HL-60 (cell line): Measurements from ENCODE around the gene CENPX.

Source experiments
- DNase-seq, 2 experiments: peaks; one replicate each; pipeline ENCODE4 v3.0.0-alpha.2; 2010 to 2020; ENCODE audit warnings: low read depth in 1 of 2, low spot score in 1 of 2
- H3K27ac ChIP-seq: fragments of 250-450 bp; sonication (Bioruptor Pico); replicated peaks from 2 replicates; pipeline ENCODE4 v1.5.1; 2020; ENCODE audit warnings: mild to moderate bottlenecking, moderate library complexity
- H3K27me3 ChIP-seq: fragments of 250-450 bp; sonication (Bioruptor Pico); 2 replicates; pipeline ENCODE4 v1.5.1; 2021; ENCODE audit warnings: mild to moderate bottlenecking, moderate library complexity; ENCODE audit not compliant: insufficient read depth, poor library complexity, severe bottlenecking
- H3K4me3 ChIP-seq: replicated peaks from 2 replicates; pipeline ENCODE4 v1.5.1; 2011; ENCODE audit warnings: mild to moderate bottlenecking, control low read depth, low read length; ENCODE audit not compliant: insufficient read depth
- CTCF ChIP-seq: IDR thresholded peaks from one replicate; pipeline ENCODE4 v1.5.1; 2011; ENCODE audit warnings: low read length, control low read depth, inconsistent platforms; ENCODE audit not compliant: insufficient read depth
- GABPA ChIP-seq: IDR thresholded peaks from 2 replicates; pipeline ENCODE4 v1.6.1; 2012; ENCODE audit warnings: low read depth
- POLR2AphosphoS5 ChIP-seq: IDR thresholded peaks from 2 replicates; pipeline ENCODE4 v1.6.1; 2012; ENCODE audit warnings: low read depth
- REST ChIP-seq: IDR thresholded peaks from 2 replicates; pipeline ENCODE4 v1.6.1; 2012; ENCODE audit warnings: low read depth; ENCODE audit not compliant: insufficient replicate concordance
- SPI1 ChIP-seq: IDR thresholded peaks from 2 replicates; pipeline ENCODE4 v1.6.1; 2012; ENCODE audit warnings: low read depth, mild to moderate bottlenecking, borderline replicate concordance

Gene CENPX

GRCh38 chr17:82031885-82032627 lies 9.4 kb upstream of the CENPX start:
- Histone ChIP-seq H3K27me3 (no peaks in the 10 kb centered on the region), H3K27ac (peak overlapping the region; percentile 62), H3K4me3 (peak overlapping the region; percentile 57)
- peak; percentile 48 to 65 for DNase-seq
- no peak for TF ChIP-seq REST

GRCh38 chr17:82031303-82031884 lies 8.7 kb upstream of the CENPX start, which contains the start of gene RAC3:
TSS of gene RAC3 (plus strand) at chr17:82031678. CDS start at chr17:82031762, 84 bp downstream.
- no peak for DNase-seq
- Histone ChIP-seq H3K4me3 (peak within 1 kb of the TSS; percentile 57), H3K27ac (peak within 1 kb of the TSS; percentile 82), H3K27me3 (no peaks in the 10 kb centered on the region)
- no peak for TF ChIP-seq SPI1
- TF ChIP-seq REST: no peak
- TF ChIP-seq CTCF: no peak
- no peak for TF ChIP-seq POLR2AphosphoS5
- no peak for TF ChIP-seq GABPA

- TF ChIP-seq CTCF (peak; percentile 66), REST (peak; percentile 26), POLR2AphosphoS5 (peak; percentile 67), SPI1 (no peak), GABPA (no peak; the same call in 1 of the 2 replicates)
- Histone ChIP-seq H3K4me3 (peak overlapping the region; percentile 56), H3K27ac (peak overlapping the region; percentile 82), H3K27me3 (no peaks in the 10 kb centered on the region)
- peak; percentile 85 to 90 for DNase-seq
Measured at GRCh38 chr17:82030470-82031302, 8.0 kb upstream of the CENPX start.
